IMR-90 (cell line): ENCODE results near the gene AMN. TPM values are rescaled to one million over a fixed set of nuclear protein-coding genes. Genes with fewer than 3 reads are reported as not detected.
"Not testable (repeated sequence)": the region's sequence is repeated elsewhere in the genome, so short reads cannot be mapped to it uniquely, and the experiment has no call there.

Experiments
- ATAC-seq: fragments of 200-7000 bp; cut with Tn5 transposase; 2 replicates; pipeline ENCODE4 v1.9.1; 2020; ENCODE audit warnings: low read depth, mild to moderate bottlenecking, moderate library complexity
- BruUV-seq: library from RNA; stranded (reverse); fragments of 400-500 nt; replicated peaks from 2 replicates; lab custom pipeline; 2021; lab: Mats Ljungman, UMichigan
- CTCF ChIA-PET: fragments of 300-600 bp; formaldehyde crosslinking; extraction: SDS; loops from one replicate; lab custom pipeline; 2021; ENCODE audit warnings: antibody characterized with exemption; lab: Yijun Ruan, JAX
- POLR2A ChIA-PET: fragments of 300-600 bp; sonication (Branson Sonifier 250); formaldehyde crosslinking; loops from one replicate; lab custom pipeline; 2022; ENCODE audit warnings: antibody characterized with exemption; ENCODE audit not compliant: unreplicated experiment; lab: Charles Lee
- DNase-seq: peaks from one replicate; pipeline ENCODE4 v3.0.0; 2013
- H2AFZ ChIP-seq: replicated peaks from 2 replicates; pipeline ENCODE3; 2013; ENCODE audit warnings: low read length, mild to moderate bottlenecking; ENCODE audit not compliant: poor library complexity
- H2AK5ac ChIP-seq: 2 replicates; pipeline ENCODE4 v1.6.1; 2013; ENCODE audit warnings: low read depth, low read length, inconsistent platforms
- H2AK9ac ChIP-seq: replicated peaks from 2 replicates; pipeline ENCODE3; 2013; ENCODE audit warnings: mild to moderate bottlenecking, low read depth, low read length, moderate library complexity; ENCODE audit not compliant: poor library complexity
- H2BK120ac ChIP-seq: 2 replicates; pipeline ENCODE4 v1.6.1; 2013; ENCODE audit warnings: low read depth, low read length, inconsistent platforms
- H2BK15ac ChIP-seq: 3 replicates; pipeline ENCODE4 v1.6.1; 2013; ENCODE audit warnings: low read depth, low read length, inconsistent platforms
- H2BK20ac ChIP-seq: 2 replicates; pipeline ENCODE4 v1.6.1; 2013; ENCODE audit warnings: low read depth, mild to moderate bottlenecking, inconsistent platforms, low read length, moderate library complexity
- H2BK5ac ChIP-seq: 2 replicates; pipeline ENCODE4 v1.6.1; 2013; ENCODE audit warnings: mild to moderate bottlenecking, low read depth, low read length, inconsistent platforms; ENCODE audit not compliant: poor library complexity, severe bottlenecking
- H3K14ac ChIP-seq: replicated peaks from 2 replicates; pipeline ENCODE4 v1.6.1; 2013; ENCODE audit warnings: low read depth, low read length, inconsistent platforms
- H3K18ac ChIP-seq: 2 replicates; pipeline ENCODE4 v1.6.1; 2013; ENCODE audit warnings: low read depth, low read length, control low read depth
- H3K23ac ChIP-seq: 2 replicates; pipeline ENCODE4 v1.6.1; 2013; ENCODE audit warnings: low read depth, low read length, inconsistent platforms
- H3K27ac ChIP-seq: 2 replicates; pipeline ENCODE4 v1.5.1; 2013; ENCODE audit warnings: mild to moderate bottlenecking, control low read depth, low read length; ENCODE audit not compliant: insufficient read depth
- H3K27me3 ChIP-seq: 2 replicates; pipeline ENCODE4 v1.6.1; 2013; ENCODE audit warnings: low read length; ENCODE audit not compliant: control insufficient read depth, insufficient read depth
- H3K36me3 ChIP-seq: 2 replicates; pipeline ENCODE4 v1.6.1; 2013; ENCODE audit warnings: low read length, mixed read lengths; ENCODE audit not compliant: control insufficient read depth, insufficient read depth
- H3K4ac ChIP-seq: 2 replicates; pipeline ENCODE4 v1.6.1; 2013; ENCODE audit warnings: low read depth, low read length, inconsistent platforms
- H3K4me1 ChIP-seq: 2 replicates; pipeline ENCODE4 v1.6.1; 2013; ENCODE audit warnings: low read length, mixed read lengths; ENCODE audit not compliant: control insufficient read depth, insufficient read depth
- H3K4me2 ChIP-seq: 2 replicates; pipeline ENCODE4 v1.6.1; 2013; ENCODE audit warnings: low read depth, mild to moderate bottlenecking, control low read depth, low read length, moderate library complexity
- H3K4me3 ChIP-seq: 2 replicates; pipeline ENCODE4 v1.5.1; 2013; ENCODE audit warnings: low read depth, mild to moderate bottlenecking, control low read depth, low read length, moderate library complexity; ENCODE audit not compliant: insufficient read depth
- H3K56ac ChIP-seq: 2 replicates; pipeline ENCODE4 v1.6.1; 2013; ENCODE audit warnings: low read length, inconsistent platforms; ENCODE audit not compliant: insufficient read depth; ENCODE audit errors: extremely low read depth
- H3K79me1 ChIP-seq, 2 experiments: 2 replicates each; pipeline ENCODE4 v1.6.1; 2013; ENCODE audit warnings: low read length in 2 of 2, inconsistent platforms in 1 of 2, low read depth in 1 of 2
- H3K9ac ChIP-seq: 2 replicates; pipeline ENCODE4 v1.6.1; 2013; ENCODE audit warnings: low read depth, low read length, control low read depth
- H3K9me1 ChIP-seq: 2 replicates; pipeline ENCODE4 v1.6.1; 2013; ENCODE audit warnings: low read length, inconsistent platforms; ENCODE audit not compliant: insufficient read depth
- H3K9me3 ChIP-seq: 2 replicates; pipeline ENCODE4 v1.6.1; 2013; ENCODE audit warnings: low read length; ENCODE audit not compliant: control insufficient read depth, insufficient read depth
- H4K20me1 ChIP-seq: 2 replicates; pipeline ENCODE4 v1.6.1; 2013; ENCODE audit warnings: low read length, inconsistent platforms; ENCODE audit not compliant: insufficient read depth
- H4K5ac ChIP-seq: 2 replicates; pipeline ENCODE4 v1.6.1; 2013; ENCODE audit warnings: mild to moderate bottlenecking, low read depth, low read length, control low read depth
- H4K8ac ChIP-seq, 2 experiments: 2 replicates each; pipeline ENCODE4 v1.6.1; 2013; ENCODE audit warnings: low read depth in 2 of 2, low read length in 2 of 2, control low read depth in 1 of 2, inconsistent platforms in 1 of 2
- H4K91ac ChIP-seq: 2 replicates; pipeline ENCODE4 v1.6.1; 2013; ENCODE audit warnings: low read depth, low read length, inconsistent platforms; ENCODE audit not compliant: insufficient read depth
- WGBS, 2 experiments: methylation state at CpG; one replicate each; pipeline versions ENCODE4 v1.1.5 to v1.1.7; 2013; ENCODE audit warnings: missing lambda C conversion rate in 2 of 2; ENCODE audit not compliant: insufficient read length in 1 of 2; ENCODE audit errors: extremely low coverage in 2 of 2; 5-methylcytosine and 5-hydroxymethylcytosine counted together
- dilution Hi-C: fragments of 300-500 bp; cut with HindIII; formaldehyde crosslinking; loops from one replicate; pipeline ENCODE4 v1.14.3; 2018; ENCODE audit warnings: low sequenced_read_pairs; ENCODE audit not compliant: unreplicated experiment
- in situ Hi-C: fragments of 300-500 bp; cut with MboI; formaldehyde crosslinking; loops from 3 replicates; pipeline ENCODE4 v1.14.3; 2019; ENCODE audit warnings: low sequenced_read_pairs, inconsistent platforms, mixed read lengths
- intact Hi-C: fragments of 100-400 bp; cut with micrococcal nuclease; formaldehyde crosslinking; loops from 2 replicates; pipeline ENCODE4 v1.10.0; 2022
- polyA plus RNA-seq, 3 experiments: library from polyadenylated mRNA; depleted of rRNA; stranded (reverse); fragments of >200 nt; gene quantifications; 2 replicates each; pipeline ENCODE4 v1.2.3, GENCODE V29; 2012; ENCODE audit warnings: low replicate concordance in 1 of 3
- total RNA-seq: library from RNA; depleted of rRNA; stranded (reverse); fragments of >200 nt; gene quantifications from 2 replicates; pipeline ENCODE4 v1.2.3, GENCODE V29; 2012

Gene AMN
- total and polyA plus RNA-seq, 2 of the 4 experiments (the other 2 are of a cell fraction): under 0.01 to 0.24 TPM

DNA sequence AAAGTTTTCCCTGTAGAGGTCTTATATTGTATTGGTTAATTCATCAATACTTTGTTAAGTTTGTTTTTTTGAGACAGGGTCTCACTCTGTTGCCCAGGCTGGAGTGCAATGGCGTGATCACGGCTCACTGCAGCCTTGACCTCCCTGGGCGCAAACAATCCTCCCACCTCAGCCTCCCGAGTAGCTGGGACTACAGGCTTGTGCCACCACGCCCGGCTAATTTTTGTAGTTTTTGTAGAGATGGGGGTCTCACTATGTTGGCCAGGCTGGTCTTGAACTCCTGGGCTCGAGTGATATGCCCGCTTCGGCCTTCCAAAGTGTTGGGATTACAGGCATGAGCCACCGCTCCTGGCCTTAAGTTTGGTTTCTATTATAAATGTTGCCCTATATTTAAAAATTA is 4.4 kb downstream of the AMN start:
- H2AK5ac ChIP-seq, H4K5ac ChIP-seq, in situ Hi-C loops, dilution Hi-C loops, H3K9me1 ChIP-seq, H3K4me2 ChIP-seq, H3K14ac ChIP-seq, H4K91ac ChIP-seq, POLR2A ChIA-PET, H2AFZ ChIP-seq, H2BK120ac ChIP-seq, H3K23ac ChIP-seq, H3K36me3 ChIP-seq, CTCF ChIA-PET, H3K56ac ChIP-seq, H3K9ac ChIP-seq, ATAC-seq, DNase-seq, H2BK20ac ChIP-seq, H3K4ac ChIP-seq, intact Hi-C loops, H3K4me3 ChIP-seq, H2AK9ac ChIP-seq, H3K18ac ChIP-seq, H3K79me1 ChIP-seq, H2BK15ac ChIP-seq, H4K8ac ChIP-seq, H2BK5ac ChIP-seq, H3K9me3 ChIP-seq, BruUV-seq, H3K27ac ChIP-seq: not testable (repeated sequence)
- H3K27me3 ChIP-seq: peaks cover 83% of the 10 kb centered on the region
- H4K20me1 ChIP-seq: peaks cover 13% of the 10 kb centered on the region
- WGBS, 2 experiments: no CpG with 5 or more reads among the region's 10 CpGs
- peaks cover 13% of the 10 kb centered on the region for H3K4me1 ChIP-seq
